Trophoblast cell (in vitro differentiated cells and primary cell): Measurements from ENCODE around the gene EIF4EBP2.

Experiments
- DNase-seq, 2 donors: peaks; one replicate each; pipeline ENCODE4 v3.0.0-alpha.2; 2016
- H2AFZ ChIP-seq: 2 replicates; pipeline ENCODE4 v1.6.1; 2013; ENCODE audit warnings: low read length, moderate library complexity, mild to moderate bottlenecking; ENCODE audit not compliant: insufficient read depth, poor library complexity
- H2AK5ac ChIP-seq: 2 replicates; pipeline ENCODE4 v1.6.1; 2013; ENCODE audit warnings: mild to moderate bottlenecking, low read length
- H2BK120ac ChIP-seq: 2 replicates; pipeline ENCODE4 v1.6.1; 2013; ENCODE audit warnings: low read length, mild to moderate bottlenecking, moderate library complexity; ENCODE audit not compliant: insufficient read depth, poor library complexity
- H2BK12ac ChIP-seq: 2 replicates; pipeline ENCODE4 v1.6.1; 2013; ENCODE audit warnings: mild to moderate bottlenecking, low read length, moderate library complexity
- H2BK5ac ChIP-seq: 2 replicates; pipeline ENCODE4 v1.6.1; 2013; ENCODE audit warnings: low read length, low read depth, moderate library complexity, mild to moderate bottlenecking; ENCODE audit not compliant: poor library complexity
- H3K14ac ChIP-seq: 2 replicates; pipeline ENCODE4 v1.6.1; 2013; ENCODE audit warnings: mild to moderate bottlenecking, low read length
- H3K18ac ChIP-seq: 2 replicates; pipeline ENCODE4 v1.6.1; 2013; ENCODE audit warnings: mild to moderate bottlenecking, low read length
- H3K23ac ChIP-seq: 2 replicates; pipeline ENCODE4 v1.6.1; 2013; ENCODE audit warnings: low read length
- H3K27ac ChIP-seq: 2 replicates; pipeline ENCODE4 v1.5.1; 2013; ENCODE audit warnings: low read depth, mild to moderate bottlenecking, inconsistent platforms, low read length, moderate library complexity
- H3K27me3 ChIP-seq: 2 replicates; pipeline ENCODE4 v1.6.1; 2013; ENCODE audit warnings: inconsistent platforms, mild to moderate bottlenecking, low read length, moderate library complexity; ENCODE audit not compliant: insufficient read depth
- H3K36me3 ChIP-seq, 2 experiments: 1 replicate in 1 of 2; 2 replicates in 1 of 2; pipeline ENCODE4 v1.6.1; 2013; ENCODE audit warnings: low read length in 2 of 2, mild to moderate bottlenecking in 2 of 2, moderate library complexity in 1 of 2; ENCODE audit not compliant: insufficient read depth in 2 of 2, control insufficient read depth in 1 of 2
- H3K4ac ChIP-seq: 2 replicates; pipeline ENCODE4 v1.6.1; 2013; ENCODE audit warnings: low read depth, mild to moderate bottlenecking, low read length, moderate library complexity
- H3K4me1 ChIP-seq, 2 experiments: 1 replicate in 1 of 2; 2 replicates in 1 of 2; pipeline ENCODE4 v1.6.1; 2013; ENCODE audit warnings: low read length in 2 of 2, mild to moderate bottlenecking in 2 of 2, moderate library complexity in 1 of 2; ENCODE audit not compliant: insufficient read depth in 2 of 2, control insufficient read depth in 1 of 2
- H3K4me2 ChIP-seq: 2 replicates; pipeline ENCODE4 v1.6.1; 2013; ENCODE audit warnings: inconsistent platforms, mild to moderate bottlenecking, low read length, moderate library complexity
- H3K4me3 ChIP-seq: 2 replicates; pipeline ENCODE4 v1.5.1; 2013; ENCODE audit warnings: mild to moderate bottlenecking, low read depth, low read length, inconsistent platforms
- H3K79me1 ChIP-seq: one replicate; pipeline ENCODE4 v1.6.1; 2013; ENCODE audit warnings: low read length
- H3K79me2 ChIP-seq: 2 replicates; pipeline ENCODE4 v1.6.1; 2013; ENCODE audit warnings: low read length, mild to moderate bottlenecking; ENCODE audit not compliant: control insufficient read depth, insufficient read depth, poor library complexity
- H3K9ac ChIP-seq: 2 replicates; pipeline ENCODE4 v1.6.1; 2013; ENCODE audit warnings: mild to moderate bottlenecking, low read length
- H3K9me3 ChIP-seq: 2 replicates; pipeline ENCODE4 v1.6.1; 2013; ENCODE audit warnings: low read depth, mild to moderate bottlenecking, control low read depth, inconsistent platforms, low read length; ENCODE audit not compliant: insufficient read depth
- H4K12ac ChIP-seq: 2 replicates; pipeline ENCODE4 v1.6.1; 2013; ENCODE audit warnings: low read depth, mild to moderate bottlenecking, low read length, moderate library complexity
- H4K8ac ChIP-seq: 2 replicates; pipeline ENCODE4 v1.6.1; 2013; ENCODE audit warnings: low read depth, mild to moderate bottlenecking, low read length, moderate library complexity
- H4K91ac ChIP-seq: one replicate; pipeline ENCODE4 v1.6.1; 2013; ENCODE audit warnings: low read depth, mild to moderate bottlenecking, low read length, moderate library complexity
- WGBS: extraction: QIAGEN DNeasy Blood & Tissue Kit; methylation state at CpG from one replicate; pipeline ENCODE4 v1.1.7; 2013; ENCODE audit warnings: missing lambda C conversion rate; ENCODE audit not compliant: insufficient read length, insufficient coverage; ENCODE audit errors: extremely low coverage; 5-methylcytosine and 5-hydroxymethylcytosine counted together

EIF4EBP2 gene

DNA sequence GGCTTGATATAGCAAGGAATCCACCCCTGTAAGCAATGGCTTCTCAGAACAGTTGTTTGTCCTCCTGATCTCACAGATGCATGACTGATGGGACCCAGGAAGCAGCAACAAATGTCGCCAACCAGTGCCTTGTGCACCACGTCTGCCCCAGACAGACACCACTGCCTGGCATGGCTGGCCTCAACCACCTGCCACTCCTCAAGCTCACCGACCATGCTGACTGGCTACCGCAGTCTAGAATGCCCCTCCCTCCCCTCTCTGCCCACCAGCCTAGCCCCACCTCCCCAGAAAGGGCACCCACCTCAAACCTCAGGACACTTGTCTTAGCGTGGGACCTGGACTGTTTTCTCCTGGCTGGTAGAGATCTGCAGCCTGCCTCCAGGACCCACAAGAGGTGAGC is 45.5 kb upstream of the EIF4EBP2 start:
- H3K9ac ChIP-seq = no peak overlapping the region
- no peak overlapping the region for H3K4me2 ChIP-seq
- H3K27ac ChIP-seq = no peak overlapping the region
- no CpG with 5 or more reads among the region's 5 CpGs for WGBS
- H3K4me1 ChIP-seq = no peaks in the 10 kb centered on the region
- H3K79me1 ChIP-seq = no peaks in the 10 kb centered on the region
- no peak overlapping the region for H3K4ac ChIP-seq
- no peaks in the 10 kb centered on the region for H3K27me3 ChIP-seq
- no peak overlapping the region for H2AFZ ChIP-seq
- H2BK120ac ChIP-seq = no peak overlapping the region
- no peak overlapping the region for H4K91ac ChIP-seq
- no peak overlapping the region for H4K8ac ChIP-seq
- no peak for DNase-seq
- H3K79me2 ChIP-seq = no peaks in the 10 kb centered on the region
- no peak overlapping the region for H2BK12ac ChIP-seq
- no peak overlapping the region for H4K12ac ChIP-seq
- H3K36me3 ChIP-seq = no peaks in the 10 kb centered on the region
- no peak overlapping the region for H2AK5ac ChIP-seq
- no peak overlapping the region for H3K18ac ChIP-seq
- no peak overlapping the region for H3K14ac ChIP-seq
- no peak overlapping the region for H3K4me3 ChIP-seq
- H3K23ac ChIP-seq = no peak overlapping the region
- no peak overlapping the region for H2BK5ac ChIP-seq
- no peaks in the 10 kb centered on the region for H3K9me3 ChIP-seq

DNA sequence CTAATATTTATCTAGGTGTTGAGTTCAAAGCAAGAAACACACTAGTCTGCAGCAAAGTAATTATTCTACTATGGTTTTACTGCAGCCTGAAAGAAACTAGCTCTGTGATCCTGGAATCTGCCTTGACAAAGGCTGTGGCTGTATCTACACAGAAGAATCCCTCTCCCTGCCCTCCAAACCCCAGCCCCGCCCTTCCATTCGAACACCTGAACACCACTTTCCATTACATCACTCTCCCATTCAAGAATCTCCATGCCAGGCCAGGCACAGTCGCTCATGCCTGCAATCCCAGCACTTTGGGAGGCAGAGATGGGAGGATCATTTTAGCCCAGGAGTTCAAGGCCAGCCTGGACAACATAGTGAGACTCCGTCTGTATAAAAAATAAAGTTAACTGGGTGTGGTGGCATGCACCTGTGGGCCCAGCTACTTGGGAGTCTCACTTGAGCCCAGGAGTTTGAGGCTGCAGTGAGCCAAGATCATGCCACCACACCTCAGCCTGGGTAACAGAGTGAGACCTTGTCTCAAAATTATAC is 44.9 kb upstream of the EIF4EBP2 start:
- no peaks in the 10 kb centered on the region for H3K79me2 ChIP-seq
- H3K27me3 ChIP-seq = no peaks in the 10 kb centered on the region
- no peak overlapping the region for H2AFZ ChIP-seq
- no peak overlapping the region for H4K8ac ChIP-seq
- no peak overlapping the region for H2BK120ac ChIP-seq
- H3K27ac ChIP-seq = no peak overlapping the region
- WGBS = no CpG with 5 or more reads among the region's 4 CpGs
- H4K12ac ChIP-seq = no peak overlapping the region
- no peak overlapping the region for H3K18ac ChIP-seq
- no peak overlapping the region for H3K4ac ChIP-seq
- no peaks in the 10 kb centered on the region for H3K79me1 ChIP-seq
- no peak for DNase-seq
- H2AK5ac ChIP-seq = no peak overlapping the region
- no peak overlapping the region for H4K91ac ChIP-seq
- no peak overlapping the region for H3K23ac ChIP-seq
- H2BK12ac ChIP-seq = no peak overlapping the region
- H3K4me3 ChIP-seq = no peak overlapping the region
- H3K14ac ChIP-seq = no peak overlapping the region
- H2BK5ac ChIP-seq = no peak overlapping the region
- H3K4me1 ChIP-seq = no peaks in the 10 kb centered on the region
- H3K36me3 ChIP-seq = no peaks in the 10 kb centered on the region
- no peak overlapping the region for H3K4me2 ChIP-seq
- H3K9ac ChIP-seq = no peak overlapping the region
- H3K9me3 ChIP-seq = no peaks in the 10 kb centered on the region

DNA sequence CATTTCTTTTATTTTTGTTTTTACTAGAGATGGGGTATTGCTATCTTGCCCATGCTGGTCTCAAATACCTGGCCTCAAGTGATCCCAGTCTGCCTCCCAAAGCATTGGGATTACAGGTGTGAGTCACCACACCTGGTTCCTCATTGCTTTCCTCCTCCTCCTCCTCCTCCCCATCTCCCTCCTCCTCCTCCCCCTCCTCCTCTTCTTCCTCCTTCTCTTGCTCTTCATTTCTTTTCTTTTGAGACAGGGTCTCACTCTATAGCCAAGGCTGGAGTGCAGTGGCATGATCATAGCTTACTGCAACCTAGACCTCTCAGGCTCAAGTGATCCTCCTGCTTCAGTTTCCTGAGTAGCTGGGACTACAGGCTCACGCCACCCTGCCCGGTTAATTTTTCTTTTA is 43.7 kb upstream of the EIF4EBP2 start:
- Histone ChIP-seq H2BK5ac (no peak overlapping the region), H3K9ac (no peak overlapping the region), H4K8ac (no peak overlapping the region), H3K4me1 (no peaks in the 10 kb centered on the region), H4K91ac (no peak overlapping the region), H3K9me3 (no peaks in the 10 kb centered on the region), H2AK5ac (no peak overlapping the region), H3K79me1 (no peaks in the 10 kb centered on the region), H2AFZ (no peak overlapping the region), H3K4ac (no peak overlapping the region), H3K27me3 (no peaks in the 10 kb centered on the region), H3K27ac (no peak overlapping the region), H3K4me2 (no peak overlapping the region), H3K18ac (no peak overlapping the region), H2BK12ac (no peak overlapping the region), H3K79me2 (no peaks in the 10 kb centered on the region), H3K4me3 (no peak overlapping the region), H3K36me3 (no peaks in the 10 kb centered on the region), H3K14ac (no peak overlapping the region), H4K12ac (no peak overlapping the region), H2BK120ac (no peak overlapping the region), H3K23ac (no peak overlapping the region)
- no CpG with 5 or more reads among the region's 2 CpGs for WGBS
- DNase-seq = no peak

DNA sequence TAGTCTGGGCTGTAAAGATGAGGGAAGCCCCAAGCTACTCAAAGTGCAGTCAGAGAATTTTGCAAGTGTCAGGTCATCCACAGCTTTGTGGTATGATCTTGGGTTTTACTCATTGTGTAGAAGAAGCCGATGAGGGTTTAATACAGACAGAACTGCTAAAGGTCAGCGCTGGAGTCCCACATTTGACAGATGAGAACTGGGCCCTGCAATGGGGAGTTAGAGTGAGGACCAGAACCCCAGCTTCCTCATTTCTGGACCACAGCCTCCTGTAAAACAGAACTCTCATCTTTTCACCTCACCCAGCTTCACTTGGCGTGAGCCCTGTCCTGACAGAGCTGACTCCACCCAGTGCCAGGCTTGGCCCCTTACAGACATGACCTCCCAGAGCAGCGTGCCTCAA is 41.6 kb upstream of the EIF4EBP2 start:
- no peak overlapping the region for H3K14ac ChIP-seq
- no peaks in the 10 kb centered on the region for H3K4me1 ChIP-seq
- no peak overlapping the region for H2BK5ac ChIP-seq
- H4K8ac ChIP-seq = no peak overlapping the region
- H3K9me3 ChIP-seq = no peaks in the 10 kb centered on the region
- H3K23ac ChIP-seq = no peak overlapping the region
- no peak overlapping the region for H2BK120ac ChIP-seq
- H2AFZ ChIP-seq = no peak overlapping the region
- H3K36me3 ChIP-seq = no peaks in the 10 kb centered on the region
- no peak overlapping the region for H3K4me2 ChIP-seq
- DNase-seq = no peak
- H3K79me1 ChIP-seq = no peaks in the 10 kb centered on the region
- H3K9ac ChIP-seq = no peak overlapping the region
- H3K4ac ChIP-seq = no peak overlapping the region
- H3K27ac ChIP-seq = no peak overlapping the region
- no peaks in the 10 kb centered on the region for H3K79me2 ChIP-seq
- no peak overlapping the region for H3K4me3 ChIP-seq
- no peaks in the 10 kb centered on the region for H3K27me3 ChIP-seq
- no peak overlapping the region for H2BK12ac ChIP-seq
- no peak overlapping the region for H4K91ac ChIP-seq
- no peak overlapping the region for H2AK5ac ChIP-seq
- no peak overlapping the region for H3K18ac ChIP-seq
- no CpG with 5 or more reads among the region's 4 CpGs for WGBS
- H4K12ac ChIP-seq = no peak overlapping the region
